Measurements from ENCODE around the gene TRIL.

Gene TRIL

DNA sequence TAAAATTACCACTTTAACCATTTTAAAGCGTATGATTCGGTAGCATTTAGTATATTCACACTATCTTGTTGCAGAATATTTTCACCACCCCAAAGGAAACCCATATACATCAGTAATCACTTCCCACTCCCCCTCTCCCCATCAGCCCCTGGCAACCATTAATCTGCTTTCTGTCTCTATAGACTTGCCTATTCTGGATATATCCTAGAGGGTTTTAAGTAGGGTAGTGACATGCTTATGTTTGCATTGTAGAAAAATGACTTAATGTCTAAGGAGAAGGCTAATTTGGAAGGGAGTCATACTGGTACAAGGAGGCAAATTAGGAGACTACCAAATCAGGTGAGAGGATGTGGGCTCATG, 42.6 kb upstream of the TRIL start:
- peaks cover 40% of the 10 kb centered on the region for H3K36me3 Mint-ChIP-seq (ENCODE audit: low read depth)
- H3K27ac Mint-ChIP-seq: peak overlapping the region; percentile 26
- peaks cover 69% of the 10 kb centered on the region for H3K4me1 Mint-ChIP-seq
- H3K9me3 Mint-ChIP-seq: peaks cover 36% of the 10 kb centered on the region
- no peak for DNase-seq
- H3K4me3 Mint-ChIP-seq: no peak overlapping the region
- H3K27me3 Mint-ChIP-seq (ENCODE audit: low read depth, poor library complexity): no peaks in the 10 kb centered on the region
- TF ChIP-seq, protein P1, sequence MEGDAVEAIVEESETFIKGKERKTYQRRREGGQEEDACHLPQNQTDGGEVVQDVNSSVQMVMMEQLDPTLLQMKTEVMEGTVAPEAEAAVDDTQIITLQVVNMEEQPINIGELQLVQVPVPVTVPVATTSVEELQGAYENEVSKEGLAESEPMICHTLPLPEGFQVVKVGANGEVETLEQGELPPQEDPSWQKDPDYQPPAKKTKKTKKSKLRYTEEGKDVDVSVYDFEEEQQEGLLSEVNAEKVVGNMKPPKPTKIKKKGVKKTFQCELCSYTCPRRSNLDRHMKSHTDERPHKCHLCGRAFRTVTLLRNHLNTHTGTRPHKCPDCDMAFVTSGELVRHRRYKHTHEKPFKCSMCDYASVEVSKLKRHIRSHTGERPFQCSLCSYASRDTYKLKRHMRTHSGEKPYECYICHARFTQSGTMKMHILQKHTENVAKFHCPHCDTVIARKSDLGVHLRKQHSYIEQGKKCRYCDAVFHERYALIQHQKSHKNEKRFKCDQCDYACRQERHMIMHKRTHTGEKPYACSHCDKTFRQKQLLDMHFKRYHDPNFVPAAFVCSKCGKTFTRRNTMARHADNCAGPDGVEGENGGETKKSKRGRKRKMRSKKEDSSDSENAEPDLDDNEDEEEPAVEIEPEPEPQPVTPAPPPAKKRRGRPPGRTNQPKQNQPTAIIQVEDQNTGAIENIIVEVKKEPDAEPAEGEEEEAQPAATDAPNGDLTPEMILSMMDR (IDR thresholded peaks at IDR 0.05): no peak

DNA sequence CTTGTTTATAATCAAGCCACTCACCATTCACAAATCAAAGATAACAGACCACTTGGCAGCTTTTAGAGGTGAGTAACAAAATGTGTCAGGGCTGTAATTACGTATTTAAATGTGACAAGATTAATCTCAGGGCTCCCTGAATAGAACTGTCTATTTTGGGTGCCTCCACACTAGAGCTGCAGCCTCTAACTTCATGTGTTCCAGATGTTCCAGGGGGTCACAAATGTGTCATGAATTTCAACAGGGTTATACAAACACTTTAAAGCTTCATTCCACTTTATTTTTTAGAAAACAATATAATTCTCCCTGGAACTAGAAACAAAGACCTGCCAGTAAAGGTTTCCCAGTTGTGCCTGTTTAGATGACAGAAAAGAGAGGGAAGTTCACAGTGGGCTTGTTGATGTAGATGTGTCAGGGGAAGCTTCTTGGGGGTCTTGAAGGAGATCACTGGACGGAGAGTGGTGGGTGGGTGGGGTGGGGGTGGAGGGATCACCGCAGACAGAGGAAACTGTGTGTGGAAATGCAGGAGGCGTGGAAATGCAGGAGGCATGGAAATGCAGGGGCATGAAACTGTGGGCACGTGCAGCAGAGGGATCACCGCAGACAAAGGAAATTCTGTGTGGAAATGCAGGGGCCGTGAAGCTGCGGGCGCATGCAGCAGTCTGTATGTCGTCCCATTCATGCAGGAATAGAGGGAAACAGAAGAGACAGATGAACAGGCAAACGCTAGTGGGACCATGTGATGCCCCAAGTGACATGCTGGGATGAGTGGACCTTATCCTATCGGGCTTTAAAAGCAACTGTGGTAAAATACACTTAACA, 42.0 kb upstream of the TRIL start:
- Mint-ChIP-seq H3K27ac (peak overlapping the region; percentile 97), H3K27me3 (ENCODE audit: low read depth, poor library complexity) (no peaks in the 10 kb centered on the region), H3K4me1 (peaks cover 67% of the 10 kb centered on the region), H3K9me3 (peaks cover 31% of the 10 kb centered on the region), H3K36me3 (ENCODE audit: low read depth) (peaks cover 34% of the 10 kb centered on the region), H3K4me3 (no peak overlapping the region)
- TF ChIP-seq, protein P1 (IDR thresholded peaks at IDR 0.05): no peak
- no peak for DNase-seq

DNA sequence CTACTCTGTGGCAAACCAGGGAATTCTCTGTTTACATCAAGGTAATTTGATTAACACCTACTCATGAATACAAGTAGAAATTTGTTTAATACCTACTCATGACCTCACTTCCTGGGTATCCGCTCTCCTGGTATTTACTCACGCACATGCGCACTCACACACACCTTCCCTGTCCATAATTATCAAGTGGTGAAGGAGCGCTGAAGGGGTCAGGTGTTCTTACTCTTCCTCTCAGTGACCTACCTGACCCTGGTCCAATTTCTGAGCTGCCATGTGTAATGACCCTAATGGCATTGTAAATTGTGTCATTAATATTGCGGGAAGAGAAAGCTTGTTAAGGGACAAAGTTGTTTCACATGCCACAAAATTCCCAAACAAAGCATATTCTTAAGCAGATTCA, 41.3 kb upstream of the TRIL start:
- TF ChIP-seq, protein P1 (IDR thresholded peaks at IDR 0.05): no peak
- Mint-ChIP-seq H3K36me3 (ENCODE audit: low read depth) (peaks cover 32% of the 10 kb centered on the region), H3K4me3 (peak overlapping the region; percentile 54), H3K27me3 (ENCODE audit: low read depth, poor library complexity) (no peaks in the 10 kb centered on the region), H3K27ac (peak overlapping the region; percentile 97), H3K9me3 (peaks cover 29% of the 10 kb centered on the region), H3K4me1 (peaks cover 67% of the 10 kb centered on the region)
- no peak for DNase-seq

DNA sequence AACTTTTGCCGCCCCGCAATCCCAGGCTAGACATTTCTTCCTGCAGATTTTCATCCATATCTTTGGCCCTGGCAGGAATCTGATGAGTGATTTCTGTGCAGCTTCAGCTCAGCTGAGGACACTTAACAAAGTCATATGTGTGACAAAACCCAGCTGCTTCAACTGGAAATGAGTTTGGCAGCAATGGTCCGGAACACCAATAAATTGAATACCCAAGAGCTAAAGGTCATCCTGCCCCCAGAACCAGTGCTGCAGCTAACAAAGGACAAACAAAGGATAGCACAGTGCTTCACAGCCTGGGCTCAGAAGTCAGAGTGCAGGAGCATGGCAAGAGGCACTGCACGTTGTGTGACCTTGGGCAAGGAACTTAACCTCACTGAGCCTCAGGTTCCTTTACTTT, 40.0 kb upstream of the TRIL start:
- H3K4me1 Mint-ChIP-seq: peaks cover 67% of the 10 kb centered on the region
- H3K27ac Mint-ChIP-seq: peak overlapping the region; percentile 98
- TF ChIP-seq, protein P1 (IDR thresholded peaks at IDR 0.05): no peak

DNA sequence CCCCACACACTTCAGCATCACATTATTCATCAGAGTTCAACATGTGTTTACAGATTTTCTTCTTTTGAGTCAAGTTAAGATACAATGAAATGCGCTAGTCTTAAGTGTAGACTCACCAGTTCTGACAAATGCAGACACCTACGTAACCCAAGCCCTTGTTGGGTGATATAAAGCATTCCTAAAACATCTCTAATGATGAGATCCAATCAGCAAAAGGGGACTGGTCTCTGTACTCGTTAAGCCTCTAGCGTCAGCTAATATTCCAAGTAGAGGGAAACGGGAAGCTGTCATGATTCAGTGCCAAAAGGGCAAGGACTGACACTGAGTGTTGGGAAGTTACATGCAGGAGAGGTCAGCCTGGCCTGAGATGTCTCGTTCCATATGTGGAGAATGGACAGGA, 38.7 kb upstream of the TRIL start:
- no peaks in the 10 kb centered on the region for H3K27me3 Mint-ChIP-seq (ENCODE audit: low read depth, poor library complexity)
- TF ChIP-seq, protein P1 (IDR thresholded peaks at IDR 0.05): no peak
- peaks cover 7% of the 10 kb centered on the region for H3K36me3 Mint-ChIP-seq (ENCODE audit: low read depth)
- H3K4me3 Mint-ChIP-seq: no peak overlapping the region
- peaks cover 5% of the 10 kb centered on the region for H3K9me3 Mint-ChIP-seq
- peaks cover 64% of the 10 kb centered on the region for H3K4me1 Mint-ChIP-seq
- peak overlapping the region; percentile 87 for H3K27ac Mint-ChIP-seq
- no peak for DNase-seq

More for the DNA sequence above, 40.0 kb upstream of the TRIL start:
- no peaks in the 10 kb centered on the region for H3K27me3 Mint-ChIP-seq (ENCODE audit: low read depth, poor library complexity)
- peaks cover 16% of the 10 kb centered on the region for H3K9me3 Mint-ChIP-seq
- peak; percentile 16 for DNase-seq
- H3K4me3 Mint-ChIP-seq: peak overlapping the region; percentile 47
- peaks cover 19% of the 10 kb centered on the region for H3K36me3 Mint-ChIP-seq (ENCODE audit: low read depth)

DNA sequence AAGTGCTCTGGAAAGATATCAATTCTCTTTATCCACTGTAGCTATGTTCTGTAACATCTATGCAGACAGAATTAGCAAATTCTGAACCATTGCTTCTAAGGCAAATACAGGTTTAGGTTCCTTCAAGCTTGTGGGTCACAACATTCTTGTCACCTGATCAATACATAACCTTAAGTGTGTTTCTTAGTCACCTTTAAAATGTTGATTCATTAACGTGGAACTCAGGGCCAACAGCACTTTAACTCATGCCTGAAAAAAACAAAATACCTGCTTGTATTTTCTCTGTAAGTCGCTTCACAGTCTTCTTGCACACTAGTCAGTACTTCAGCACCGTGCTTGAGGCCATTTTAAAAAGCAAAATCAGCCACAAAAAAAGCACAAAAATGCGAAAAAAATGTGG, 35.2 kb upstream of the TRIL start:
- H3K27ac Mint-ChIP-seq: peak overlapping the region; percentile 43

More for the DNA sequence above, 35.2 kb upstream of the TRIL start:
- Mint-ChIP-seq H3K9me3 (peaks cover 10% of the 10 kb centered on the region), H3K27me3 (ENCODE audit: low read depth, poor library complexity) (no peaks in the 10 kb centered on the region), H3K36me3 (ENCODE audit: low read depth) (peaks cover 12% of the 10 kb centered on the region), H3K4me1 (peaks cover 59% of the 10 kb centered on the region), H3K4me3 (no peak overlapping the region)
- TF ChIP-seq, protein P1 (IDR thresholded peaks at IDR 0.05): no peak
- DNase-seq: no peak

All from nephron progenitor cell (in vitro differentiated cells).